Esophagus (tissue), 2 donors: ENCODE measurements around the gene NFKB1. TPM values are rescaled to one million over a fixed set of nuclear protein-coding genes. Genes with fewer than 3 reads are reported as not detected.

Experiments used
- H3K27ac ChIP-seq, 2 donors: one replicate each; pipeline ENCODE4 v1.5.1; 2013; ENCODE audit warnings: low read depth in 2 of 2, mild to moderate bottlenecking in 2 of 2, inconsistent platforms in 1 of 2, low read length in 1 of 2, moderate library complexity in 1 of 2
- H3K27me3 ChIP-seq, 2 donors: one replicate each; pipeline ENCODE4 v1.6.1; 2013; ENCODE audit warnings: low read length in 2 of 2, control low read depth in 1 of 2, mild to moderate bottlenecking in 1 of 2; ENCODE audit not compliant: insufficient read depth in 2 of 2, control insufficient read depth in 1 of 2
- H3K36me3 ChIP-seq, 2 donors: one replicate each; pipeline ENCODE4 v1.6.1; 2013; ENCODE audit warnings: low read length in 1 of 2; ENCODE audit not compliant: control insufficient read depth in 2 of 2, insufficient read depth in 2 of 2
- H3K4me1 ChIP-seq, 2 donors: one replicate each; pipeline ENCODE4 v1.6.1; 2013; ENCODE audit warnings: low read length in 1 of 2; ENCODE audit not compliant: control insufficient read depth in 2 of 2, insufficient read depth in 2 of 2
- H3K4me3 ChIP-seq, 2 donors: one replicate each; pipeline ENCODE4 v1.5.1; 2013; ENCODE audit warnings: low read length in 2 of 2, mild to moderate bottlenecking in 2 of 2, low read depth in 1 of 2, moderate library complexity in 1 of 2
- H3K9me3 ChIP-seq, 2 donors: one replicate each; pipeline ENCODE4 v1.6.1; 2013; ENCODE audit warnings: mild to moderate bottlenecking in 2 of 2, low read depth in 1 of 2, low read length in 1 of 2, moderate library complexity in 1 of 2; ENCODE audit not compliant: control insufficient read depth in 2 of 2, insufficient read depth in 1 of 2
- WGBS, 2 donors: extraction: QIAGEN DNeasy Blood & Tissue Kit; methylation state at CpG; one replicate each; pipeline ENCODE4 v1.1.7; 2013; 5-methylcytosine and 5-hydroxymethylcytosine counted together
- polyA plus RNA-seq, 2 donors: library from polyadenylated mRNA; stranded (reverse); fragments of 200-250 nt; gene quantifications; one replicate each; pipeline ENCODE4 v1.2.3, GENCODE V29; 2013
- donor health status: healthy with polysubstance abuse.
- donor health status: Bipolar disorder and iron deficiency.

Gene NFKB1
- polyA plus RNA-seq, 2 donors: 6.9 to 16.5 TPM

GRCh38 chr4:102553982-102554381 is 52.8 kb downstream of the NFKB1 start:
- H3K27me3 ChIP-seq: no peaks in the 10 kb centered on the region
- 94 to 95% methylated on average over 1 of the region's 1 CpG for WGBS, 2 donors
- no peaks in the 10 kb centered on the region for H3K9me3 ChIP-seq
- H3K36me3 ChIP-seq: peaks cover 0 to 2% of the 10 kb centered on the region in 2 donors
- H3K4me3 ChIP-seq: no peak overlapping the region
- H3K4me1 ChIP-seq: no peaks in the 10 kb centered on the region
- H3K27ac ChIP-seq: no peak overlapping the region

GRCh38 chr4:102554482-102554881 is 53.3 kb downstream of the NFKB1 start:
- H3K9me3 ChIP-seq: no peaks in the 10 kb centered on the region
- no peak overlapping the region for H3K4me3 ChIP-seq
- no peak overlapping the region for H3K27ac ChIP-seq
- no peaks in the 10 kb centered on the region for H3K4me1 ChIP-seq
- WGBS, 2 donors: 71 to 76% methylated on average over 5 of the region's 5 CpGs
- H3K36me3 ChIP-seq: peaks cover 0 to 2% of the 10 kb centered on the region in 2 donors
- no peaks in the 10 kb centered on the region for H3K27me3 ChIP-seq

- H3K27ac ChIP-seq: no peak overlapping the region
- peaks cover 0 to 2% of the 10 kb centered on the region in 2 donors for H3K36me3 ChIP-seq
- no peak overlapping the region for H3K4me3 ChIP-seq
- no peaks in the 10 kb centered on the region for H3K4me1 ChIP-seq
- no peaks in the 10 kb centered on the region for H3K9me3 ChIP-seq
- no peaks in the 10 kb centered on the region for H3K27me3 ChIP-seq
Measured at GRCh38 chr4:102554992-102555391, 53.8 kb downstream of the NFKB1 start.

GRCh38 chr4:102557636-102558035 is 56.5 kb downstream of the NFKB1 start:
- WGBS, 2 donors: 91 to 92% methylated on average over 2 of the region's 2 CpGs
- H3K4me1 ChIP-seq: no peaks in the 10 kb centered on the region
- no peak overlapping the region for H3K27ac ChIP-seq
- no peaks in the 10 kb centered on the region for H3K27me3 ChIP-seq
- no peak overlapping the region for H3K4me3 ChIP-seq
- no peaks in the 10 kb centered on the region for H3K9me3 ChIP-seq
- H3K36me3 ChIP-seq: peaks cover 0 to 2% of the 10 kb centered on the region in 2 donors

GRCh38 chr4:102560115-102560514 is 59.0 kb downstream of the NFKB1 start:
- H3K27ac ChIP-seq: no peak overlapping the region
- 54 to 58% methylated on average over 5 of the region's 5 CpGs for WGBS, 2 donors
- H3K4me1 ChIP-seq: no peaks in the 10 kb centered on the region
- H3K9me3 ChIP-seq: no peaks in the 10 kb centered on the region
- no peak overlapping the region for H3K4me3 ChIP-seq
- no peaks in the 10 kb centered on the region for H3K36me3 ChIP-seq
- no peaks in the 10 kb centered on the region for H3K27me3 ChIP-seq

GRCh38 chr4:102560571-102561341 is 59.6 kb downstream of the NFKB1 start:
- H3K27me3 ChIP-seq: no peaks in the 10 kb centered on the region
- peak overlapping the region in 1 of 2 donors; percentile 41 for H3K27ac ChIP-seq
- H3K36me3 ChIP-seq: no peaks in the 10 kb centered on the region
- WGBS, 2 donors: 75 to 78% methylated on average over 4 of the region's 4 CpGs
- H3K4me3 ChIP-seq: no peak overlapping the region
- H3K4me1 ChIP-seq: no peaks in the 10 kb centered on the region
- no peaks in the 10 kb centered on the region for H3K9me3 ChIP-seq

GRCh38 chr4:102563000-102563399 is 61.8 kb downstream of the NFKB1 start:
- Histone ChIP-seq H3K36me3 (peaks cover 0 to 2% of the 10 kb centered on the region in 2 donors), H3K27me3 (no peaks in the 10 kb centered on the region), H3K4me3 (no peak overlapping the region), H3K4me1 (no peaks in the 10 kb centered on the region), H3K9me3 (no peaks in the 10 kb centered on the region), H3K27ac (no peak overlapping the region)
- 66 to 77% methylated on average over 1 of the region's 1 CpG for WGBS, 2 donors

GRCh38 chr4:102564399-102565059 is 63.4 kb downstream of the NFKB1 start:
- Histone ChIP-seq H3K4me3 (no peak overlapping the region), H3K27ac (no peak overlapping the region), H3K27me3 (no peaks in the 10 kb centered on the region), H3K36me3 (peaks cover 0 to 2% of the 10 kb centered on the region in 2 donors), H3K9me3 (no peaks in the 10 kb centered on the region), H3K4me1 (no peaks in the 10 kb centered on the region)
- WGBS, 2 donors: 71 to 75% methylated on average over 4 of the region's 4 CpGs

GRCh38 chr4:102565696-102566095 is 64.5 kb downstream of the NFKB1 start:
- Histone ChIP-seq H3K4me1 (no peaks in the 10 kb centered on the region), H3K27ac (no peak overlapping the region)
- 77 to 88% methylated on average over 2 of the region's 2 CpGs for WGBS, 2 donors

GRCh38 chr4:102566426-102566825 is 65.3 kb downstream of the NFKB1 start:
- no peaks in the 10 kb centered on the region for H3K9me3 ChIP-seq
- no peak overlapping the region for H3K4me3 ChIP-seq
- H3K27ac ChIP-seq: no peak overlapping the region
- H3K27me3 ChIP-seq: no peaks in the 10 kb centered on the region
- no peaks in the 10 kb centered on the region for H3K4me1 ChIP-seq
- peaks cover 0 to 2% of the 10 kb centered on the region in 2 donors for H3K36me3 ChIP-seq

More at GRCh38 chr4:102565696-102566095, 64.5 kb downstream of the NFKB1 start:
- Histone ChIP-seq H3K36me3 (peaks cover 0 to 2% of the 10 kb centered on the region in 2 donors), H3K4me3 (no peak overlapping the region), H3K9me3 (no peaks in the 10 kb centered on the region), H3K27me3 (no peaks in the 10 kb centered on the region)
